Measurements from ENCODE around the gene NMT1. TPM values are rescaled to one million over a fixed set of nuclear protein-coding genes. Genes with fewer than 3 reads are reported as not detected.

NMT1 gene
- total RNA-seq, 2 donors from 2014 or later: 39.4 to 68.5 TPM

- 97% methylated on average over 11 of the region's 11 CpGs for WGBS
- H3K27me3 ChIP-seq (replicated peaks; ENCODE audit: insufficient read depth): no peaks in the 10 kb centered on the region
- H3K27ac ChIP-seq: no peak overlapping the region
- H3K36me3 ChIP-seq: peaks cover 6 to 18% of the 10 kb centered on the region in 2 donors
- H3K4me3 ChIP-seq: no peak overlapping the region
- intact Hi-C loops (cut with DNase I): no loop called here
- no peak for DNase-seq (ENCODE audit: low spot score)
- TF ChIP-seq POLR2AphosphoS5 (IDR thresholded peaks at IDR 0.05) (no peak), CTCF (IDR thresholded peaks at IDR 0.05) (no peak), POLR2A (IDR thresholded peaks at IDR 0.05) (no peak)
- no peaks in the 10 kb centered on the region for H3K9me3 ChIP-seq
- peaks cover 10% of the 10 kb centered on the region for H3K4me1 ChIP-seq (replicated peaks)
These were observed 35.8 kb downstream of the NMT1 start for GRCh38 chr17:45096926-45097325.

DNA sequence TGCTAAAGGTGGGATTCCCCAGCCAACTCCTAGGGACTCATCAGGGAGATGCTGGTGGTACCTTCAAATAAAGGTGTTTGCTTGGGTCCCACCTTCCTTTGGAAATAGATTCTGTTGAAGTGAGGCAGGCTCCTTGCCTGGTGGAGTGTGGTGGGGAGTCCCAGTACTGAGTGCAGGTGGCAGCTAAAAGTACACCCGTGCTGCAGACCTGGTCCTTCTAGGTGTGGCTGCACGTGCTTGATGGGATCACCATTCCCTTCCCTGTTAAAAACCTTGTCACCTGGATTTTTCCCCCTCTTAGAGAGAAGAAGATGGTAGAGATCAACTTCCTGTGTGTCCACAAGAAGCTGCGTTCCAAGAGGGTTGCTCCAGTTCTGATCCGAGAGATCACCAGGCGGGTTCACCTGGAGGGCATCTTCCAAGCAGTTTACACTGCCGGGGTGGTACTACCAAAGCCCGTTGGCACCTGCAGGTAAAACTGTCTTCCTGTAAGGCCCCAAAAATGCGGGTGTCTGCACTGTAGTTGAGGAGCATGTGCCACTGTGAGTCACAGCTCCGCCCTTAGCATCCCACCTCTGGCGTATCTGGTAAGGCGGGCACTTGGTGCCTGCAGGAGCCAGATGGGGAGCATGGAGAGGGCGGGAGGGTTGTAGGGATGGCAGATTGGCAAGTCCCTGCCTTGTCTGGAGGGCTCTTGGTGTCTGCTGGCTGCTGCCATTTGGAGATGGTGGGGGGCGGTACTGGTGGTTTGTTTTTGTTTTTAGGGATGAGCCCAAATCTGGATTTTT lies 37.2 kb downstream of the NMT1 start:
- intact Hi-C loops (cut with DNase I): loop anchor here (2.0 kb wide), 1 partner anchor 177 kb away; no protein-coding TSS in a partner anchor
- no peak for TF ChIP-seq POLR2AphosphoS5 (IDR thresholded peaks at IDR 0.05)
- TF ChIP-seq CTCF (IDR thresholded peaks at IDR 0.05): no peak
- Histone ChIP-seq H3K27me3 (replicated peaks; ENCODE audit: insufficient read depth) (no peaks in the 10 kb centered on the region), H3K4me1 (replicated peaks) (peaks cover 5% of the 10 kb centered on the region), H3K27ac (no peak overlapping the region), H3K36me3 (peaks cover 7 to 26% of the 10 kb centered on the region in 2 donors), H3K4me3 (no peak overlapping the region), H3K9me3 (no peaks in the 10 kb centered on the region)
- WGBS: 66% methylated on average over 13 of the region's 13 CpGs
- DNase-seq (ENCODE audit: low spot score): no peak

DNA sequence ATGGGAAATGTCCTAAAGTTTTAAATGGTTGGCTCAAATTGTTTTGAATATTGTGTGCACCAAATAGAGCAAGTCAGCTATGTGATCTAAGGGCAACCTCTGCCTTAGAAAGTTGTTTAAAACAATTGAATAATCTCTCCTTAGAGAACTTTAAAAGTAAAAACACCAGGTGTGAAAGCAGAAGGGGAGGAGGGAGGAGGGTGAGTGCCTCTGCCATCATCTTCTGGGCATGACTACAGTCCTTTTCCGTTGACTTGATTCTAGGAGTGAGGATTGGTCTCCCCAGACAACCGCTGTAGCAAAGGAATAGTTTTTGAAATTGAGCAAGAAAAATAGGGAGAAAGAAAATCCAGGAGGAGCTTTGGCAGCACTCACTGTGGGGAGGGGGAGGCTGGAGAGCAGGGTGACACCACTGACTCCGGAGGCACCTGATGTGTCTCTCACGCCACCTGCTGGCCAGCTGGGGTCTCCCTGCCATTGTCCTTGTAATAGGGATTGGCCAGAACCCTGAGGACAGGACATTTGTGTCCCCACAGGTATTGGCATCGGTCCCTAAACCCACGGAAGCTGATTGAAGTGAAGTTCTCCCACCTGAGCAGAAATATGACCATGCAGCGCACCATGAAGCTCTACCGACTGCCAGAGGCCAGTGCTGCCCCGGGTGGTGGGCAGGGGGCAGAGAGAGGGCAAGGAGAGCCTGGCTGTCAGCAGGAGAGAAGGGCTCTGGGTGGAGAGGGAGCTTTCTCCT lies 37.9 kb downstream of the NMT1 start:
- no peaks in the 10 kb centered on the region for H3K9me3 ChIP-seq
- H3K4me3 ChIP-seq: no peak overlapping the region
- H3K36me3 ChIP-seq: peaks cover 14 to 33% of the 10 kb centered on the region in 2 donors
- intact Hi-C loops (cut with DNase I): loop anchor here (2.0 kb wide), 1 partner anchor 178 kb away; no protein-coding TSS in a partner anchor
- 30% methylated on average over 9 of the region's 9 CpGs for WGBS
- peaks cover 4% of the 10 kb centered on the region for H3K4me1 ChIP-seq (replicated peaks)
- peak; percentile 71 to 96 (median 91) for TF ChIP-seq CTCF (IDR thresholded peaks at IDR 0.05)
- no peak for TF ChIP-seq POLR2A (IDR thresholded peaks at IDR 0.05)
- TF ChIP-seq POLR2AphosphoS5 (IDR thresholded peaks at IDR 0.05): peak; percentile 67
- peak; percentile 88 for DNase-seq (ENCODE audit: low spot score)
- H3K27ac ChIP-seq: no peak overlapping the region
- H3K27me3 ChIP-seq (replicated peaks; ENCODE audit: insufficient read depth): no peaks in the 10 kb centered on the region

DNA sequence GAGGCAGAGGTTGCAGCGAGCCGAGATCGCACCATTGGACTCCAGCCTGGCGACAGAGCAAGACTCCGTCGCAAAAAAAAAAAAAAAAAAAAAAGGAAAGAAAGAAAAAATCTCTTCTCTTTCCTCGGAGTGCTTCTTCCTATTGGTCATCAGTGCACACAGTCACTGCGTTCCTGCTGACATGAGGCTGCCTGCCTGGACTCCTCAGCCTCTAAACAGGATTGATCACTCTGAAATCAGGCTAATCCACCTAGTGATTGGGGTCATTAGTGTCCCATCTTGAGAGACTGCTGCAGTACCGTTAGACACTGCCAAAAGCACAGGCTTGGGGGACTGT lies 40.4 kb downstream of the NMT1 start:
- WGBS: 67% methylated on average over 9 of the region's 9 CpGs
- intact Hi-C loops (cut with DNase I): no loop called here
- no peak for TF ChIP-seq POLR2A (IDR thresholded peaks at IDR 0.05)
- TF ChIP-seq POLR2AphosphoS5 (IDR thresholded peaks at IDR 0.05): no peak
- TF ChIP-seq CTCF (IDR thresholded peaks at IDR 0.05): no peak
- H3K9me3 ChIP-seq: no peaks in the 10 kb centered on the region
- no peak for DNase-seq (ENCODE audit: low spot score)
- H3K27me3 ChIP-seq (replicated peaks; ENCODE audit: insufficient read depth): no peaks in the 10 kb centered on the region
- H3K27ac ChIP-seq: no peak overlapping the region
- peaks cover 4% of the 10 kb centered on the region for H3K4me1 ChIP-seq (replicated peaks)
- peaks cover 17 to 44% of the 10 kb centered on the region in 2 donors for H3K36me3 ChIP-seq
- H3K4me3 ChIP-seq: no peak overlapping the region

All from prostate gland (tissue), 2 donors.